GM23338 (cell line): Measurements from ENCODE around the gene KEAP1. TPM values are rescaled to one million over a fixed set of nuclear protein-coding genes. Genes with fewer than 3 reads are reported as not detected.

Experiments used
- ATAC-seq: fragments of 200-7000 bp; cut with Tn5 transposase; 3 replicates; pipeline ENCODE4 v1.9.1; 2020
- DNase-seq: peaks from one replicate; pipeline ENCODE4 v3.0.0-alpha.2; 2015; ENCODE audit warnings: low spot score
- H2AFZ ChIP-seq: fragments of 200-600 bp; sonication (generic); 2 replicates; pipeline ENCODE4 v1.8.0; 2016; ENCODE audit warnings: antibody characterized with exemption, mild to moderate bottlenecking, moderate library complexity
- H3F3A ChIP-seq: fragments of 200-600 bp; sonication (generic); replicated peaks from 2 replicates; pipeline ENCODE4 v1.8.0; 2017; ENCODE audit warnings: antibody characterized with exemption, mixed run types, low read depth
- H3K27ac ChIP-seq: fragments of 200-600 bp; sonication (generic); 2 replicates; pipeline ENCODE4 v1.6.1; 2016; ENCODE audit warnings: low read depth
- H3K27me3 ChIP-seq: fragments of 200-600 bp; sonication (generic); 2 replicates; pipeline ENCODE4 v1.8.0; 2016; ENCODE audit warnings: mild to moderate bottlenecking, mixed run types, moderate library complexity; ENCODE audit not compliant: insufficient read depth
- H3K36me3 ChIP-seq: fragments of 200-600 bp; sonication (generic); 2 replicates; pipeline ENCODE4 v1.8.0; 2016; ENCODE audit warnings: mild to moderate bottlenecking; ENCODE audit not compliant: insufficient read depth
- H3K4me1 ChIP-seq: fragments of 200-600 bp; sonication (generic); 2 replicates; pipeline ENCODE4 v1.8.0; 2016; ENCODE audit warnings: mild to moderate bottlenecking, moderate library complexity; ENCODE audit not compliant: insufficient read depth
- H3K4me2 ChIP-seq: fragments of 200-600 bp; sonication (generic); 2 replicates; pipeline ENCODE4 v1.7.1; 2017; ENCODE audit warnings: mixed run types
- H3K4me3 ChIP-seq: fragments of 200-600 bp; sonication (generic); 2 replicates; pipeline ENCODE4 v1.6.1; 2016; ENCODE audit warnings: mixed run types
- H3K79me2 ChIP-seq: fragments of 200-600 bp; sonication (generic); replicated peaks from 2 replicates; pipeline ENCODE4 v1.8.0; 2017; ENCODE audit warnings: mild to moderate bottlenecking; ENCODE audit not compliant: insufficient read depth
- H3K9me2 ChIP-seq: fragments of 200-600 bp; sonication (generic); 2 replicates; pipeline ENCODE4 v1.8.0; 2017; ENCODE audit not compliant: insufficient read depth
- H4K20me1 ChIP-seq: fragments of 200-600 bp; sonication (generic); replicated peaks from 2 replicates; pipeline ENCODE4 v1.8.0; 2017; ENCODE audit warnings: mild to moderate bottlenecking; ENCODE audit not compliant: insufficient read depth
- H3K27ac Mint-ChIP-seq: 2 replicates; pipeline ENCODE4 v1.8.0; 2020; ENCODE audit warnings: inconsistent platforms, mild to moderate bottlenecking, moderate library complexity, mixed read lengths
- H3K27me3 Mint-ChIP-seq: 3 replicates; pipeline ENCODE4 v1.8.0; 2022; ENCODE audit warnings: low read depth, mild to moderate bottlenecking, moderate library complexity, mixed read lengths, inconsistent platforms; ENCODE audit not compliant: insufficient read depth, poor library complexity
- H3K36me3 Mint-ChIP-seq: 3 replicates; pipeline ENCODE4 v1.8.0; 2021; ENCODE audit warnings: low read depth, mild to moderate bottlenecking, inconsistent platforms, moderate library complexity, mixed read lengths
- H3K4me1 Mint-ChIP-seq: 3 replicates; pipeline ENCODE4 v1.8.0; 2020; ENCODE audit warnings: mild to moderate bottlenecking, inconsistent platforms, mixed read lengths
- H3K4me3 Mint-ChIP-seq: 3 replicates; pipeline ENCODE4 v1.8.0; 2021; ENCODE audit warnings: moderate library complexity, mild to moderate bottlenecking, inconsistent platforms, mixed read lengths
- H3K9me3 Mint-ChIP-seq: 3 replicates; pipeline ENCODE4 v1.8.0; 2020; ENCODE audit warnings: moderate library complexity, mild to moderate bottlenecking, inconsistent platforms, mixed read lengths
- EZH2 ChIP-seq: fragments of 200-600 bp; sonication (generic); IDR thresholded peaks from one replicate; pipeline ENCODE4 v1.8.0; 2017; ENCODE audit warnings: antibody characterized with exemption, mild to moderate bottlenecking, low read depth; ENCODE audit not compliant: unreplicated experiment
- EZH2phosphoT487 ChIP-seq: fragments of 200-600 bp; sonication (generic); IDR thresholded peaks from one replicate; pipeline ENCODE4 v1.8.1; 2018; ENCODE audit warnings: antibody characterized with exemption; ENCODE audit not compliant: unreplicated experiment
- JUNB ChIP-seq: IDR thresholded peaks from one replicate; pipeline ENCODE4 v1.6.1; 2016; ENCODE audit warnings: antibody characterized with exemption; ENCODE audit not compliant: unreplicated experiment
- NANOG ChIP-seq: IDR thresholded peaks from 2 replicates; pipeline ENCODE4 v1.6.1; 2016; ENCODE audit warnings: antibody characterized with exemption, borderline replicate concordance
- POLR2AphosphoS5 ChIP-seq: IDR thresholded peaks from 2 replicates; pipeline ENCODE4 v1.6.1; 2016; ENCODE audit warnings: antibody characterized with exemption, low read depth
- STAT1 ChIP-seq: IDR thresholded peaks from one replicate; pipeline ENCODE4 v1.6.1; 2016; ENCODE audit warnings: antibody characterized with exemption; ENCODE audit not compliant: unreplicated experiment
- ZNF114 ChIP-seq: fragments of 250-450 bp; sonication (Bioruptor Pico); IDR thresholded peaks from 2 replicates; pipeline ENCODE4 v1.5.0; 2020; ENCODE audit warnings: mild to moderate bottlenecking, moderate library complexity
- ZNF331 ChIP-seq: fragments of 250-450 bp; sonication (Bioruptor Pico); IDR thresholded peaks from 2 replicates; pipeline ENCODE4 v1.5.0; 2020; ENCODE audit warnings: low read depth, mild to moderate bottlenecking, moderate library complexity
- polyA plus RNA-seq: library from polyadenylated mRNA; unstranded; fragments of >200 nt; fragmentation: Nextera tagmentation; extraction: Ambion mirVana; gene quantifications from 2 replicates; pipeline ENCODE4 v1.2.1, GENCODE V29; 2016
- total RNA-seq: library from RNA; depleted of rRNA; stranded (reverse); fragments of >200 nt; shearing (Covaris generic); gene quantifications from 2 replicates; pipeline ENCODE4 v1.2.3, GENCODE V29; 2014
- TF ChIP-seq, protein P1 (sequence below): fragments of 250-450 bp; sonication (Bioruptor Pico); IDR thresholded peaks from 2 replicates; pipeline ENCODE4 v1.5.0; 2020; ENCODE audit warnings: mild to moderate bottlenecking, moderate library complexity
- TF ChIP-seq, protein P2 (sequence below), 2 experiments: fragments of 200-600 bp in 1 of 2; sonication (generic) in 1 of 2; conservative IDR thresholded peaks; 2 replicates each; pipeline versions ENCODE4 v1.5.1 to v1.6.1; 2016 to 2017; ENCODE audit warnings: antibody characterized with exemption in 2 of 2, low read depth in 2 of 2, mild to moderate bottlenecking in 2 of 2, moderate library complexity in 1 of 2
- TF ChIP-seq, protein P3 (sequence below): IDR thresholded peaks from 2 replicates; pipeline ENCODE4 v1.6.1; 2016; ENCODE audit warnings: antibody characterized with exemption

KEAP1 gene
- total and polyA plus RNA-seq, 2 experiments from 2014 or later: 57.8 to 77.5 TPM

DNA sequence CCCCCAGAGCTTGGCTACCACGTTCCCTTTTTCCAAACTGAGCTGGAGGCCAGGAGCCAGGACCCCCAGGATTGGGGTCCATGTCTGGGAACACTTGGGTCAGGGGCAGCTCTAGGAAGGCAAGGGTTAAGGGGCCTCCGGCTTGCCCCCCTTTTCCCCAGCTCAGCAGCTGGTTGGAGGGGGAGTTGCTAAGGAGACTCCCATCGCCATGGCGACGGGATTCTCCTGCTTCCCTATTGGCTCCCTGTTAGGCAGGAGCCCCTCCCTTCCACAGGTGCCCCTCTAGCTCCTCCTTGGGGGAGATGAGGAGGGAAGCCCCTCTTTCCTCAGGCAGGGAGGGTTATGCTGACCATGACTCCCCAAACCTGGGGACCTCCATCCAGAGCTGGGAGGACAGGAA is 48.9 kb downstream of the KEAP1 start (continued):
- TF ChIP-seq, protein P1, sequence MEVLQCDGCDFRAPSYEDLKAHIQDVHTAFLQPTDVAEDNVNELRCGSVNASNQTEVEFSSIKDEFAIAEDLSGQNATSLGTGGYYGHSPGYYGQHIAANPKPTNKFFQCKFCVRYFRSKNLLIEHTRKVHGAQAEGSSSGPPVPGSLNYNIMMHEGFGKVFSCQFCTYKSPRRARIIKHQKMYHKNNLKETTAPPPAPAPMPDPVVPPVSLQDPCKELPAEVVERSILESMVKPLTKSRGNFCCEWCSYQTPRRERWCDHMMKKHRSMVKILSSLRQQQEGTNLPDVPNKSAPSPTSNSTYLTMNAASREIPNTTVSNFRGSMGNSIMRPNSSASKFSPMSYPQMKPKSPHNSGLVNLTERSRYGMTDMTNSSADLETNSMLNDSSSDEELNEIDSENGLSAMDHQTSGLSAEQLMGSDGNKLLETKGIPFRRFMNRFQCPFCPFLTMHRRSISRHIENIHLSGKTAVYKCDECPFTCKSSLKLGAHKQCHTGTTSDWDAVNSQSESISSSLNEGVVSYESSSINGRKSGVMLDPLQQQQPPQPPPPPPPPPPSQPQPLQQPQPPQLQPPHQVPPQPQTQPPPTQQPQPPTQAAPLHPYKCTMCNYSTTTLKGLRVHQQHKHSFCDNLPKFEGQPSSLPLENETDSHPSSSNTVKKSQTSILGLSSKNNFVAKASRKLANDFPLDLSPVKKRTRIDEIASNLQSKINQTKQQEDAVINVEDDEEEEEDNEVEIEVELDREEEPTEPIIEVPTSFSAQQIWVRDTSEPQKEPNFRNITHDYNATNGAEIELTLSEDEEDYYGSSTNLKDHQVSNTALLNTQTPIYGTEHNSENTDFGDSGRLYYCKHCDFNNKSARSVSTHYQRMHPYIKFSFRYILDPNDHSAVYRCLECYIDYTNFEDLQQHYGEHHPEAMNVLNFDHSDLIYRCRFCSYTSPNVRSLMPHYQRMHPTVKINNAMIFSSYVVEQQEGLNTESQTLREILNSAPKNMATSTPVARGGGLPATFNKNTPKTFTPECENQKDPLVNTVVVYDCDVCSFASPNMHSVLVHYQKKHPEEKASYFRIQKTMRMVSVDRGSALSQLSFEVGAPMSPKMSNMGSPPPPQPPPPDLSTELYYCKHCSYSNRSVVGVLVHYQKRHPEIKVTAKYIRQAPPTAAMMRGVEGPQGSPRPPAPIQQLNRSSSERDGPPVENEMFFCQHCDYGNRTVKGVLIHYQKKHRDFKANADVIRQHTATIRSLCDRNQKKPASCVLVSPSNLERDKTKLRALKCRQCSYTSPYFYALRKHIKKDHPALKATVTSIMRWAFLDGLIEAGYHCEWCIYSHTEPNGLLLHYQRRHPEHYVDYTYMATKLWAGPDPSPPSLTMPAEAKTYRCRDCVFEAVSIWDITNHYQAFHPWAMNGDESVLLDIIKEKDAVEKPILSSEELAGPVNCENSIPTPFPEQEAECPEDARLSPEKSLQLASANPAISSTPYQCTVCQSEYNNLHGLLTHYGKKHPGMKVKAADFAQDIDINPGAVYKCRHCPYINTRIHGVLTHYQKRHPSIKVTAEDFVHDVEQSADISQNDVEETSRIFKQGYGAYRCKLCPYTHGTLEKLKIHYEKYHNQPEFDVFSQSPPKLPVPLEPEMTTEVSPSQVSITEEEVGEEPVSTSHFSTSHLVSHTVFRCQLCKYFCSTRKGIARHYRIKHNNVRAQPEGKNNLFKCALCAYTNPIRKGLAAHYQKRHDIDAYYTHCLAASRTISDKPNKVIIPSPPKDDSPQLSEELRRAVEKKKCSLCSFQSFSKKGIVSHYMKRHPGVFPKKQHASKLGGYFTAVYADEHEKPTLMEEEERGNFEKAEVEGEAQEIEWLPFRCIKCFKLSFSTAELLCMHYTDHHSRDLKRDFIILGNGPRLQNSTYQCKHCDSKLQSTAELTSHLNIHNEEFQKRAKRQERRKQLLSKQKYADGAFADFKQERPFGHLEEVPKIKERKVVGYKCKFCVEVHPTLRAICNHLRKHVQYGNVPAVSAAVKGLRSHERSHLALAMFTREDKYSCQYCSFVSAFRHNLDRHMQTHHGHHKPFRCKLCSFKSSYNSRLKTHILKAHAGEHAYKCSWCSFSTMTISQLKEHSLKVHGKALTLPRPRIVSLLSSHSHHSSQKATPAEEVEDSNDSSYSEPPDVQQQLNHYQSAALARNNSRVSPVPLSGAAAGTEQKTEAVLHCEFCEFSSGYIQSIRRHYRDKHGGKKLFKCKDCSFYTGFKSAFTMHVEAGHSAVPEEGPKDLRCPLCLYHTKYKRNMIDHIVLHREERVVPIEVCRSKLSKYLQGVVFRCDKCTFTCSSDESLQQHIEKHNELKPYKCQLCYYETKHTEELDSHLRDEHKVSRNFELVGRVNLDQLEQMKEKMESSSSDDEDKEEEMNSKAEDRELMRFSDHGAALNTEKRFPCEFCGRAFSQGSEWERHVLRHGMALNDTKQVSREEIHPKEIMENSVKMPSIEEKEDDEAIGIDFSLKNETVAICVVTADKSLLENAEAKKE (CRISPR knock-in tag): no peak
- TF ChIP-seq ZNF114 (no peak), STAT1 (no peak), EZH2phosphoT487 (no peak)

DNA sequence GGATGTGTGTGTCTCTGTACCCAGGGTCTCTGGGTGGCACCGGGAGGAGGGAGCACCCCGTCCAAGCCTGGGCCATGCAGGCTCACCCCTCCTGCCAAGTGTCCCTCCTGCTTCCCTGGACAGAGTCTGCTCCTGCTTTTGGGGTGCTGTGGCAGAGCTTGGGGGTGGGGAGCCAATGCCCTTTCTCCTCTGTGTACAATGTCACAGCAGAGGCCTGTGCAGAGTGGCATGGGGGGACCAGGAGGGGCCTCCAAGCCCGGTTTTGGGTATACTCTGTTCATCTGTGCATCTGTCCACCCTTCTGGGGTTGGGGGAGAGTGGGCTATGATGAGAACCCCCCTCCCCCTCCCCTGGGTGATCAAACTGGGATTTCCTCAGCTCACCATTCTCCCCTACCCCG is 49.3 kb downstream of the KEAP1 start:
- Mint-ChIP-seq H3K27ac (no peak overlapping the region), H3K27me3 (peaks cover 18% of the 10 kb centered on the region), H3K9me3 (no peaks in the 10 kb centered on the region), H3K36me3 (no peaks in the 10 kb centered on the region), H3K4me3 (no peak overlapping the region), H3K4me1 (peaks cover 20% of the 10 kb centered on the region)
- ATAC-seq (no peak), DNase-seq (no peak)
- Histone ChIP-seq H3K36me3 (no peaks in the 10 kb centered on the region), H3K27me3 (no peaks in the 10 kb centered on the region), H3K27ac (no peak overlapping the region), H4K20me1 (no peaks in the 10 kb centered on the region), H3K9me2 (no peaks in the 10 kb centered on the region), H3K79me2 (no peaks in the 10 kb centered on the region), H3F3A (no peaks in the 10 kb centered on the region), H3K4me1 (peaks cover 13% of the 10 kb centered on the region), H2AFZ (no peak overlapping the region), H3K4me3 (peak overlapping the region; percentile 28; the same call in 1 of the 2 replicates), H3K4me2 (peak overlapping the region; percentile 67)
- TF ChIP-seq, protein P2, sequence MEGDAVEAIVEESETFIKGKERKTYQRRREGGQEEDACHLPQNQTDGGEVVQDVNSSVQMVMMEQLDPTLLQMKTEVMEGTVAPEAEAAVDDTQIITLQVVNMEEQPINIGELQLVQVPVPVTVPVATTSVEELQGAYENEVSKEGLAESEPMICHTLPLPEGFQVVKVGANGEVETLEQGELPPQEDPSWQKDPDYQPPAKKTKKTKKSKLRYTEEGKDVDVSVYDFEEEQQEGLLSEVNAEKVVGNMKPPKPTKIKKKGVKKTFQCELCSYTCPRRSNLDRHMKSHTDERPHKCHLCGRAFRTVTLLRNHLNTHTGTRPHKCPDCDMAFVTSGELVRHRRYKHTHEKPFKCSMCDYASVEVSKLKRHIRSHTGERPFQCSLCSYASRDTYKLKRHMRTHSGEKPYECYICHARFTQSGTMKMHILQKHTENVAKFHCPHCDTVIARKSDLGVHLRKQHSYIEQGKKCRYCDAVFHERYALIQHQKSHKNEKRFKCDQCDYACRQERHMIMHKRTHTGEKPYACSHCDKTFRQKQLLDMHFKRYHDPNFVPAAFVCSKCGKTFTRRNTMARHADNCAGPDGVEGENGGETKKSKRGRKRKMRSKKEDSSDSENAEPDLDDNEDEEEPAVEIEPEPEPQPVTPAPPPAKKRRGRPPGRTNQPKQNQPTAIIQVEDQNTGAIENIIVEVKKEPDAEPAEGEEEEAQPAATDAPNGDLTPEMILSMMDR (conservative IDR thresholded peaks at IDR 0.05; ENCODE audit: low read depth in 2 of 2): no peak
- no peak for TF ChIP-seq ZNF331 (CRISPR knock-in tag)
- no peak for TF ChIP-seq ZNF114
- no peak for TF ChIP-seq POLR2AphosphoS5
- no peak for TF ChIP-seq EZH2phosphoT487
- no peak for TF ChIP-seq JUNB
- TF ChIP-seq, protein P3, sequence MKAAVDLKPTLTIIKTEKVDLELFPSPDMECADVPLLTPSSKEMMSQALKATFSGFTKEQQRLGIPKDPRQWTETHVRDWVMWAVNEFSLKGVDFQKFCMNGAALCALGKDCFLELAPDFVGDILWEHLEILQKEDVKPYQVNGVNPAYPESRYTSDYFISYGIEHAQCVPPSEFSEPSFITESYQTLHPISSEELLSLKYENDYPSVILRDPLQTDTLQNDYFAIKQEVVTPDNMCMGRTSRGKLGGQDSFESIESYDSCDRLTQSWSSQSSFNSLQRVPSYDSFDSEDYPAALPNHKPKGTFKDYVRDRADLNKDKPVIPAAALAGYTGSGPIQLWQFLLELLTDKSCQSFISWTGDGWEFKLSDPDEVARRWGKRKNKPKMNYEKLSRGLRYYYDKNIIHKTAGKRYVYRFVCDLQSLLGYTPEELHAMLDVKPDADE: no peak
- TF ChIP-seq NANOG: no peak
- no peak for TF ChIP-seq EZH2
